ENCODE results near the gene HIF1A. TPM values are rescaled to one million over a fixed set of nuclear protein-coding genes. Genes with fewer than 3 reads are reported as not detected.

The HIF1A gene
- total RNA-seq, result 618 and 766 TPM in 2 replicates

GRCh38 chr14:61694830-61695694, at the start of gene HIF1A:
Gene HIF1A (plus strand): TSS chr14:61695513. CDS start chr14:61695805, 292 bp downstream.

GRCh38 chr14:61761959-61762786, 66.9 kb downstream of the HIF1A start, which contains the start of gene SNAPC1:
Gene SNAPC1 (plus strand): TSS chr14:61762420. CDS start chr14:61762461, 41 bp downstream.

Other genes starting within 250 kb of the HIF1A start
- 12.4 and 13.3 TPM in 2 replicates for gene SNAPC1, start 66.9 kb downstream of the HIF1A start, total RNA-seq
- gene SYT16, start 117.2 kb downstream of the HIF1A start, total RNA-seq, result under 0.01 TPM in 1 of 2 replicates, not detected in the other